GM10266 (cell line): Measurements from ENCODE around the gene FHIT.

Experiments used
- DNase-seq: peaks from one replicate; pipeline ENCODE4 v3.0.0; 2012; ENCODE audit errors: extremely low spot score
- TF ChIP-seq, protein P1 (sequence below): IDR thresholded peaks from 2 replicates; pipeline ENCODE4 v1.5.1; 2012; ENCODE audit warnings: mild to moderate bottlenecking, low read depth; ENCODE audit not compliant: control insufficient read depth, insufficient read depth; ENCODE audit errors: missing control alignments

FHIT gene

DNA sequence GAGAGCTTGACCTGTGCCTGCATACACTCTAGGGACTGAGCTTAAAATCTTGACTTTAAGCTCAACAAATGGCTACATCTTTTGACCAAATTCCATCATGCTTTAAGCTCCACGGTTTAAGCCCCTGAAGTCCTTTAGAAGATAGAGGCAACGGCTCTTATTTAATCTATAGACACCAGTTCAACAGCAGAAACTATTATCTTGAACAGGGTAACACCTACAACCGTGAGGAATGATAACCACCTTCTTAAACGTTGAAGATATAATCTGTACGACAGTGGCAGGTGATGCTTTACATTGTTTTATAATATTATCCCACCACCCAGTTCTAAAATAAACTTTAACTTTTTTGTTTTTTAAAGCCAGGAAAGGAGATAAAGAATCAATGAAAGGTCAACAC, 1007.8 kb downstream of the FHIT start:
- no peak for DNase-seq
- TF ChIP-seq, protein P1, sequence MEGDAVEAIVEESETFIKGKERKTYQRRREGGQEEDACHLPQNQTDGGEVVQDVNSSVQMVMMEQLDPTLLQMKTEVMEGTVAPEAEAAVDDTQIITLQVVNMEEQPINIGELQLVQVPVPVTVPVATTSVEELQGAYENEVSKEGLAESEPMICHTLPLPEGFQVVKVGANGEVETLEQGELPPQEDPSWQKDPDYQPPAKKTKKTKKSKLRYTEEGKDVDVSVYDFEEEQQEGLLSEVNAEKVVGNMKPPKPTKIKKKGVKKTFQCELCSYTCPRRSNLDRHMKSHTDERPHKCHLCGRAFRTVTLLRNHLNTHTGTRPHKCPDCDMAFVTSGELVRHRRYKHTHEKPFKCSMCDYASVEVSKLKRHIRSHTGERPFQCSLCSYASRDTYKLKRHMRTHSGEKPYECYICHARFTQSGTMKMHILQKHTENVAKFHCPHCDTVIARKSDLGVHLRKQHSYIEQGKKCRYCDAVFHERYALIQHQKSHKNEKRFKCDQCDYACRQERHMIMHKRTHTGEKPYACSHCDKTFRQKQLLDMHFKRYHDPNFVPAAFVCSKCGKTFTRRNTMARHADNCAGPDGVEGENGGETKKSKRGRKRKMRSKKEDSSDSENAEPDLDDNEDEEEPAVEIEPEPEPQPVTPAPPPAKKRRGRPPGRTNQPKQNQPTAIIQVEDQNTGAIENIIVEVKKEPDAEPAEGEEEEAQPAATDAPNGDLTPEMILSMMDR = no peak

DNA sequence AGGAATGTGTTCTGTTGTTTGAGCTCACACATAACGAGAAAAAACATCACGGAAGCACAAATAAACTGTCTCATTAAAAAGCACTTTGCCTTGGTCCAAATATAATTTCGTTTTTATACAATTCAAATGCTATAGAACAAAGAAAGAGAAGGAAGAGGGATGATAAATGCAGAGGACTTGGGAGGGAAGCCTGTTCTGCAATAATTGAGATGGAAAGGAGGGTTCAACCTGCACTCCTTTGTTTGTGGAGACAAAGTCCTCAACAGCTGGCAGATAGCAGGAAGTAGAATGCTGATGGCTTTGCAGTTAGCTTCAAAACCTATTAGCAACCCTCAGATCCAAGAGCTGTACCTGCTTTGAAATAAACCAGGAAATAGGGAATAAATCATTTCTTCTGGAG, 1010.8 kb downstream of the FHIT start:
- DNase-seq = no peak
- TF ChIP-seq, protein P1 = no peak

DNA sequence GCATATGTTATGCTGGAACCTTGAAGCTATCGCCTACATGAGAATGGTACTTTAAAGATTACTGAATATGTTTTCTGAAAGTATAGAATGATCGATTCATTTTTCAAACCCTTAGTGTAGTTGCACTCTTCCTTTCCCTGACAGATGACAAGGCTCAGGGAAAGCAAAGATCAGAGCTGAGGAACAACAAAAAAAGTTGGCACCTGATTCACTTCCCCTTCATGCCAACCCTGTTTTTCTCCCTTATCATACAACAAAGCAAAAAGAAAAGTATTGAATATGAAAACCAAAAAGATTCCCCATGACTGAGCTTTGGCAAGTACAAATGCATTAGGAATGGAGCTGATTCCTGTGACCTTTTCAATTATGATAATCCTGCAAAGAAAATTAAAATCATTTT, 1012.7 kb downstream of the FHIT start:
- DNase-seq = no peak
- TF ChIP-seq, protein P1 = no peak

DNA sequence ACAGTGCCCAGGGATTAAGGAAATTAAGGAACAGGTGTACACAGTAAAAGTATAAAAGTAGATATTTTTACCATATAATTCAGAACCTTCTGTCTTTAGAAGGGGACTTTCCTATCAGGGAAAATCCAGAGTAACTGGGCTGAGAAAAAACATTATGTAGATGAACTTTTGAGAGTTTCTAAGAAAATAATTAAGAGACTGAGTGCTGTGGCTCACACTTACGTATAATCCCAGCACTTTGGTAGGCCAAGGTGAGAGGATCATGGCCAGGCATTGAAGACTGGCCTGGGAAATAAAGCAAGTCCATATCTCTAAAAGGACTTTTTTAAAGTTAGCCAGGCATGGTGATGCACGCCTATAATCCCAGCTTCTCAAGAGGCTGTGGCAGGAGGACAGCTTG, 1021.8 kb downstream of the FHIT start:
- TF ChIP-seq, protein P1 = no peak
- DNase-seq = no peak

DNA sequence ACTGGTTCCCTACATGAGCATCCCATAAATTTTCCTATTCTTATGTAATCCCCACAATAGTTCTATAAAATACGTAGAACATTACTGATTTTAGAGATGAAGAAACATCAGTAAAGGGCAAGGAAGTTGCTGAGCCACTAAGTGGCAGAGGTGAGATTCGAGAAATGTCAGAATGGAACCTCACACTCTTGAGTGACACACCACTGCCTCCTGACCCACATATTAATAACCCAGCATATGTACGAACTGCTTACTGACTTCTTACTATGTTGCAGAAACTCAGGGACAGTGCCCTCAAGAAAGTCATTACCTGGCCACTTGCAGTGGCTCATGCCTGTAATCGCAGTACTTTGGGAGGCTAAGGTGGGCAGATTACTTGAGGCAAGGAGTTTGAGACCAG, 1022.4 kb downstream of the FHIT start:
- TF ChIP-seq, protein P1 = no peak
- no peak for DNase-seq

DNA sequence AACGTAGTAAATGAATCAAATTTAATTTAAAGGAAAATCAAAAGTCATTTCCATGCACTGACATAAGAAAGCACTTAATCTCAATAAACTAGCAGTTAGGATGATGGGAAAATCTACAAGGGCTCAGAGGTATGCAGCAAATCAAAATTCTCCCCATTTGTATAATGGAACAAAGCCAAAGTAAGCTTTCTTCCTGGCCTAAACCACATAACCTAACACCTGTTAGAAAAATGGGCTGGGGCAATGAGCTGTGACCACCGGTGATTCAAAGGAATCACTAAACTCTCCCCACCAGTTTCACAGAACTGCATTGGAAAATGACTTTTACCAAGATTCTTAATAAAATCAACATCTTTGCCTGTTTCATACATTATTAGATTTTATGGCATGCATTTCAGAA, 1024.3 kb downstream of the FHIT start:
- DNase-seq = no peak
- TF ChIP-seq, protein P1 = no peak

DNA sequence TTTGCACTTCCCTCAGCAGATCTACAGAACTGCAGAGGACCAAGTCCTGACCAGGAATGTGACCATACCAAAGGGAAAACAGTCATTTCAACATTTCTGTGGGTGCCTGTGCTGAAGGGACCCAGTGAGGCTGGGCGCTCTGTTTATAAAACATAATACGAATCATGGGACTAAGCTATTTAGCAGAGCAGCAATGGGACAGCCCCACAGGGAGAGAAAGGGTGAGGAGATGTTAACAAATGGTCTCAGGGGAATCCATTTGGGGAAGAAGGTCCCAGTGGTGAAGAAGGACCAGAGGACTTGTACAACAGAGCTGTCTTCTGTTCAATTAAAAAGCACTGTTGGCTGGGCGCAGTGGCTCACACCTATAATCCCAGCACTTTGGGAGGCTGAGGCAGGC, 1025.4 kb downstream of the FHIT start:
- TF ChIP-seq, protein P1 = no peak
- peak; percentile 13 for DNase-seq
